ENCODE results near the gene LGR5. TPM values are rescaled to one million over a fixed set of nuclear protein-coding genes. Genes with fewer than 3 reads are reported as not detected.
"Not testable (repeated sequence)": the region's sequence is repeated elsewhere in the genome, so short reads cannot be mapped to it uniquely, and the experiment has no call there.

LGR5 gene
- total RNA-seq, 1 experiment from 2014 or later: 0.17 TPM

DNA sequence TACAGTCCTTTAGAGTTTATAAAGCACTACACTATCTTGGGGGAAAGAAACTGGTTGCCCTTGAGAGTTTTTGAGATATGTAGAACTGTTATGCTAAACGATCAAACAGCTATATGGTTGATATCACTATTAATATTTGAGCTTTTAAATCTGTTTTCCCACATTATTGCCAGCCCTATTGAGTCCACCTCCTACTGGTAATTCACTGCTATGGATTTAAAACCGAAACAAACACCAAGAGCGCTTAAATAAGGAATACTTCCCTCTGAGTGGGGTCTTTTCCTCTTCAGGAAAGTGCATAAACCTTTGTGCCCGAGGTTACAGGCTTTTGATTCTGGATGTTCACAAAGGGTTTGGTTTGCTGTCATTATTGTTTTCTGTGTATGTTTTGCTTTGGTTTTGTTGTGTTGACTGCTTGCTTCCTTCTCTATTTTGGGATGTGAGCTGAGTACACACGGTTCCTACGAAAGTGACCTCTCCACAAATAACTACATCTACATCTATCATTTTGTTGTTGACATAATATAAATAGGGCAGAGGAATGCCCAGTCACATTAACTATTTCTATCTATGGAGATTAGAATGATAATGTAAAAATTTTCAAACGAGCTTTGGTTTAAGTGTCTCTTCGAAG lies 44.8 kb downstream of the LGR5 start:
- no peaks in the 10 kb centered on the region for H3K27me3 Mint-ChIP-seq (ENCODE audit: low read depth)
- ChIA-PET POLR2A (no interaction called here), CTCF (interaction anchor here (1.0 kb wide), 1 partner anchor 92 kb away, joined by 5 read pairs; no protein-coding TSS in a partner anchor)
- DNase-seq (ENCODE audit: low spot score): no peak
- H3K4me3 Mint-ChIP-seq: no peak overlapping the region
- H3K36me3 Mint-ChIP-seq: no peaks in the 10 kb centered on the region; the same call in 1 of the 2 replicates
- no peak for TF ChIP-seq TEAD1 (CRISPR knock-in tag; IDR thresholded peaks at IDR 0.05)
- no peak for TF ChIP-seq USF2 (CRISPR knock-in tag; IDR thresholded peaks at IDR 0.05)
- no peak for TF ChIP-seq NR2C2 (CRISPR knock-in tag; IDR thresholded peaks at IDR 0.05)
- no peak for TF ChIP-seq ZNF263 (CRISPR knock-in tag; IDR thresholded peaks at IDR 0.05; ENCODE audit: low read depth)
- TF ChIP-seq RELA (CRISPR knock-in tag; IDR thresholded peaks at IDR 0.05; ENCODE audit: borderline replicate concordance): no peak
- no peak for TF ChIP-seq SMAD4 (CRISPR knock-in tag; IDR thresholded peaks at IDR 0.05)
- no peak for TF ChIP-seq ZNF512 (CRISPR knock-in tag; IDR thresholded peaks at IDR 0.05; ENCODE audit: borderline replicate concordance)
- no peak for TF ChIP-seq ZNF396 (CRISPR knock-in tag; IDR thresholded peaks at IDR 0.05; ENCODE audit: borderline replicate concordance)
- no peak for TF ChIP-seq SOX15 (CRISPR knock-in tag; IDR thresholded peaks at IDR 0.05)
- TF ChIP-seq ZNF219 (CRISPR knock-in tag; IDR thresholded peaks at IDR 0.05; ENCODE audit: borderline replicate concordance): no peak
- no peak for TF ChIP-seq NR1H2 (CRISPR knock-in tag; IDR thresholded peaks at IDR 0.05)
- no peak for TF ChIP-seq JAZF1 (CRISPR knock-in tag; IDR thresholded peaks at IDR 0.05)
- TF ChIP-seq NFYB (CRISPR knock-in tag; conservative IDR thresholded peaks at IDR 0.05; ENCODE audit: low read depth): no peak
- TF ChIP-seq TCF7 (CRISPR knock-in tag; IDR thresholded peaks at IDR 0.05; ENCODE audit: low read depth): no peak
- H3K27ac Mint-ChIP-seq: no peak overlapping the region
- ATAC-seq: no peak
- H3K9me3 Mint-ChIP-seq: peaks cover 5% of the 10 kb centered on the region
- no peaks in the 10 kb centered on the region for H3K4me1 Mint-ChIP-seq

- DNase-seq (ENCODE audit: low spot score); H3K27ac Mint-ChIP-seq; CTCF ChIA-PET; H3K27me3 Mint-ChIP-seq (ENCODE audit: low read depth); H3K4me3 Mint-ChIP-seq; POLR2A ChIA-PET; H3K36me3 Mint-ChIP-seq; ATAC-seq; H3K4me1 Mint-ChIP-seq: not testable (repeated sequence)
- peaks cover 29% of the 10 kb centered on the region for H3K9me3 Mint-ChIP-seq
Observed at GRCh38 chr12:71490844-71491243, 51.2 kb downstream of the LGR5 start.

GRCh38 chr12:71492604-71493003 lies 53.0 kb downstream of the LGR5 start:
- no peaks in the 10 kb centered on the region; the same call in 1 of the 2 replicates for H3K27me3 Mint-ChIP-seq (ENCODE audit: low read depth)
- no peaks in the 10 kb centered on the region for H3K36me3 Mint-ChIP-seq
- no peak overlapping the region for H3K27ac Mint-ChIP-seq
- ATAC-seq: no peak
- no peaks in the 10 kb centered on the region for H3K4me1 Mint-ChIP-seq
- ChIA-PET POLR2A (no interaction called here), CTCF (no interaction called here)
- H3K4me3 Mint-ChIP-seq: no peak overlapping the region
- no peak for TF ChIP-seq MXD4 (CRISPR knock-in tag; IDR thresholded peaks at IDR 0.05; ENCODE audit: borderline replicate concordance)
- no peak for TF ChIP-seq ZNF671 (CRISPR knock-in tag; IDR thresholded peaks at IDR 0.05)
- TF ChIP-seq FOXJ3 (CRISPR knock-in tag; IDR thresholded peaks at IDR 0.05; ENCODE audit: borderline replicate concordance): no peak
- no peak for TF ChIP-seq ZNF396 (CRISPR knock-in tag; IDR thresholded peaks at IDR 0.05; ENCODE audit: borderline replicate concordance)
- no peak for TF ChIP-seq ARID4B (CRISPR knock-in tag; IDR thresholded peaks at IDR 0.05; ENCODE audit: borderline replicate concordance)
- TF ChIP-seq E2F1 (CRISPR knock-in tag; IDR thresholded peaks at IDR 0.05): no peak
- TF ChIP-seq TCF7 (CRISPR knock-in tag; IDR thresholded peaks at IDR 0.05; ENCODE audit: low read depth): no peak
- TF ChIP-seq, protein P1, sequence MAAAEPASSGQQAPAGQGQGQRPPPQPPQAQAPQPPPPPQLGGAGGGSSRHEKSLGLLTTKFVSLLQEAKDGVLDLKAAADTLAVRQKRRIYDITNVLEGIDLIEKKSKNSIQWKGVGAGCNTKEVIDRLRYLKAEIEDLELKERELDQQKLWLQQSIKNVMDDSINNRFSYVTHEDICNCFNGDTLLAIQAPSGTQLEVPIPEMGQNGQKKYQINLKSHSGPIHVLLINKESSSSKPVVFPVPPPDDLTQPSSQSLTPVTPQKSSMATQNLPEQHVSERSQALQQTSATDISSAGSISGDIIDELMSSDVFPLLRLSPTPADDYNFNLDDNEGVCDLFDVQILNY (CRISPR knock-in tag; IDR thresholded peaks at IDR 0.05): no peak
- DNase-seq (ENCODE audit: low spot score): no peak
- H3K9me3 Mint-ChIP-seq: peaks cover 29% of the 10 kb centered on the region

Data from WTC11 (cell line).